AML-193 (cell line): ENCODE measurements around the gene GPT2.

Experiments
- DNase-seq, 2 experiments: peaks; one replicate each; lab custom pipeline; 2025; lab: John Stamatoyannopoulos, UW

Gene GPT2

DNA sequence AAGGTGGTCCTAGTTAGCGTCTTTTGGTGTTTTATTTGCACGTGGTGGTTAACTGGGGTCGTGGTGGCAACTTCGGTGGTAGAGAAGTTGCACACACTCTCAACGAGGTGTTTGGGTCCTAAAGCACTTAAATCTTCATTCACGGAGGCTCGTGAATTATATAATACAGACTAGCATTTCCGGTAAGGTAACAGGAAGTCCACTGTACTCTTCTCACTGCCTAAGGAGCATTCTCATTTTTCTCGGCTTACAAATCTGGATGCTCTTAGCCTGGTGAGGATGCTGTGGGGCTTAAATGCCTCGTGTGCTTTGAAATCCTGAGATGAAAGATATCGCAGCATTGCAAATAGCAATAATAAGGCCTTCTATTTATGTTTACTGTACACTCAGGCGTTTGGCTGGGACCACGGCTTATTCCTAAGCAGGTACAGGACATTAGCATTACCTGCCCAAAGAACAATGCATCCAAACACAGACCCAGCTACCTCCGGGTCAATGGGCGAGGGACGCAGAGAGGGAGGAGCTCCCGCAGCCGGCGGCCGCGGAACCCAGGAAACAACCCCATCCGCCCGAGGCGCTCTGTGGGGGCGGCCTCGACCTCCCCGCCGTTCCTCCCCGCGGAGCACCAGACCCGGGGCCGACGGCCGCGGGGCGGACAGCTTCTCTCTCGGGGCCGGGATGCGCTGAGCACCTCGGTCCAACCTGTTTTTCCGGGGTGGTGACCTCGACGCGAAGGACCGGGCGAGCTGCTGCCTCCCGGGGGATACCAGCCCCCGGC, 88.5 kb downstream of the GPT2 start:
- DNase-seq = peak in 1 of 2 experiments; percentile 10

DNA sequence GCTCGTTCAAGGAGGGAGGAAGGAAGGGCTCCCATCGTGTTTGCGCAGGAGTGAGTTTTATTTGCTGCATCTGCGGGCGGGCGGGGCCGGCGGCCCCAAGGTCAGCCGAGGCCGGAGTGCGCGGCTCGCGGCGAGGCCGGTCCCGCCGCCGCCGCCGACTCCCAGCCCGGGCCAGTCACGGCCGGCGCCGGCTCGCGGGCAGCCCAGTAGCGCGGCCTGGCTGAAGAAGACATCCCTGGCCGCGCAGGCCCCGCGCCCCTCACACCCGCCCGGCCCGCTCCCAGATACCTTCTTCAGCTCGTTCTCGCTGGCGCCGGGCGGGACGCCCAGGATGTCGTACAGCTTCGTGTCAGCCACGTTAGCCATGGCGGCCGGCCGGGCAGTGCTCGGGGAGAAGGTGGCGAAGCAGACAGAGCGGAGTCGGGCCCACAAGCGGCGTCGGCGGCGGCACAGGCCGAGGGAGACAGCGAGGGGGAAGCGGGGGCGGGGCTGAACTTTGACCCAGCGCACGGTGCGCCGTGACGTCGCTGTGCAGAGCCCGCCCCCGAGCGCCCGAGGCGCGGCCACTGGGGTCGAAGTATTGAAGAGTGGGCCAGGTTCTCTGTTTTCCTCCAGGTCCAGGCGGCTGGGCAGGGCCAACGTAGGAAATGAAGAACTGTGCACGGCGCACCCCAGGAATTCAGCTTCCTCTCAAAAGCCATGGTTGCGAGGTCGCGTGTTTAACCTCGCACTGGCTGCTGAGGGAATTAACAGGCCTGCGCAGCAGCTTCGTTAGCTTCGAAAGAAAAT, 89.2 kb downstream of the GPT2 start, which contains the start of gene DNAJA2:
Gene DNAJA2 (minus strand): TSS at position 468 of the 789 bp plus-strand sequence. CDS start 102 bp downstream, at position 366.
- DNase-seq = peak; percentile 79 to 82

DNA sequence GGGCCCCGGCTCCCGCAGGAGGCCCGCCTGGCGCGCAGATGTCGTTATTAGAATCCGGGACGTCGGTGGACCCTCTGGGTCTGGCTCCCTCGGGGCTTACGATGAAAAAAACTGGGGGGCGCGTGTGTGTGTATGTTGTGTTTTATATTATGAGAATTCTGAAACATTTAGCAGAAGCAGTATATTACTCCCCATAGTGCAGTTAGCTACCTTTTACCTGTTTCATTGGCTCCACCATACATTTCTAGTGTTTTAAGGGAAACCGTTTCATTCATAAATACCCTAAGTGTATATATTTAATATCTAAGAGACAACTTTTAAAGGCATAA, 89.8 kb downstream of the GPT2 start:
- no peak for DNase-seq

DNA sequence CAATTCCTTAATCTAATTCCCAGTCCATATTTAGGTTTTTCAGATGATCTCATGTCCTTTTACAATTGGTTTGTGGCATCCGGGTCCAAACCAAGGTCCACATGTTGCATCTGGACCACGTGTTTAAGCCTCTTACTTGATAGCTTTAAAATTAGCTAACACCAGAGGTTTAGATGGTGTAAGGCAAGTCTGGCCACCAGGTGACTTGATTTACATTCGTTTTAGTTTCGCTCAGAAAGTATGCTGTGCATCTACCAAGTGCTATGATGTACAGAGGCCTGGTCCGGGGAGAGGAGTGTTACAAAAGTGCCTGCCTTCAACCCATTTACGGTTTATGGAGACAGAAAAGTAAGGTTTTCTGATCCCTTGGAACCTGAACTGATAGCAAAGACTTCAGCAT, 90.2 kb downstream of the GPT2 start:
- DNase-seq = peak; percentile 18 to 22

DNA sequence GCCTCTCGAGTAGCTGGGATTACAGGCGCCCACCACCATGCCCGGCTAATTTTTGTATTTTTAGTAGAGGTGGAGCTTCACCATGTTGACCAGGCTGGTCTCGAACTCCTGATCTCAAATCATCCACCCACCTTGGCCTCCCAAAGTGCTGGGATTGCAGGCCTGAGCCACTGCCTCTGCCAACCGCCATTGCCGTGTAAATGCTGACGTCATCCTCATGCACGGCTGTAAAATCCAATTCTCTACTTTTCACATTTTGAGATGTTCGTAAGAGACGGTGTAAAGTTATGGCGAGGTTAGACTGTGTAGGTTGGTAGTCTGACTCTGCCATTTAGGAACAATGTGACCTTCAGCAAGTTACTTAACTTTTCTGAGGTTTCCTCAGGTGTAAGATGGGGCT, 91.0 kb downstream of the GPT2 start:
- DNase-seq = no peak

DNA sequence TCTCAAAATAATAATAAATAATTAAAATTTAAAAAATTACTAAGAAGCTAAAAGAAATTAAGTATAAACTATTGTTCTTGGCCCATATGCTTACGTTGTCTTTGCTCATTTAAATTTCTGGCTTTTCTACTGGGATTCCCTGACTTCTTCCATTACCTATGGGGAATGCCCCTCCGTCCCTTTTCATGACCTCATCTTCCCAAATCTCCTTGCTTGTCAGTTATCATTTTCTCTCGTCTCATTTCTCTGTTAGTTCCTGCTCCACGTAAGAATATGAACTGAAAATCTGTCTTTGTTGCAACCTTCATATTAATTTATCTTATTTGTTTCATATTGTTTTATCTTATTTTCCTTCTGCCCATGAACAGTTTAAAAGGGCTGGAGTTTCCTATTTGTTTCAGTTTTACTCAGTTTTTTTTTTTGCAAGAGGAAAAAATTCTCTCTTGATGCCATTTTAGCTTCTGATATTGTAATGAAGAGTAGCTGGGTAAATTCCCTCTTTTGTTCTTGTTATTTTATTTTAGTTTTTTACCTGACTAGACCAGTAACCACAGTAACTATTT, 91.8 kb downstream of the GPT2 start:
- DNase-seq = no peak

DNA sequence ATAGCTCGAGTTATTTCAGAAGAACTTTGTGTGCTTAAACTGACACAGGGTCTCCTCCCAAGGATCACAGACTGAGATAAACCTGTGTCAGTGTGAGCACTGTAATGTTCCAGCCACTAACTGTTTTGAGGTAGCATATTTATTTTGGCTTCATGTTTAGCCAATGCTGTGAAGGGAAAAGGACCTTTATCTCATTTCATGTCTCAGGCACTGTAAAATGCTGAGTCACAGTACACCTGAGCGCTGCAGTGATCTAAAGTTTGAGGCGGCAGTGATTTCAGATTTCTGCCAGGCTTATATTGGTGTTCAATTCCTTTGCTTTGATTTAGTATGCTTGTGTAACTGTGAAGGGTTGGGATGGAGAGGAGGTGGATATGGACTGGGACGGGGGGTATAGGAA, 92.4 kb downstream of the GPT2 start:
- DNase-seq = no peak
